Measurements from ENCODE around the gene MACROH2A2. TPM values are rescaled to one million over a fixed set of nuclear protein-coding genes. Genes with fewer than 3 reads are reported as not detected.

MACROH2A2 gene
- total and polyA plus RNA-seq, 2 of the 13 experiments (the other 11 are each of a cell fraction or from before 2014, with no cell fraction given), result 9.8 to 43.1 TPM

GRCh38 chr10:70090951-70091350 is 38.3 kb downstream of the MACROH2A2 start (continued):
- no peak for TF ChIP-seq TRIM22 (IDR thresholded peaks at IDR 0.05)
- TF ChIP-seq ZFP90 (CRISPR knock-in tag; IDR thresholded peaks at IDR 0.05; ENCODE audit: borderline replicate concordance), result no peak
- no peak for TF ChIP-seq TIGD3 (CRISPR knock-in tag; IDR thresholded peaks at IDR 0.05; ENCODE audit: borderline replicate concordance)
- no peak for TF ChIP-seq SNRNP70 (IDR thresholded peaks at IDR 0.05; ENCODE audit: low read depth, low read length)
- TF ChIP-seq MATR3 (CRISPR knock-in tag; IDR thresholded peaks at IDR 0.05), result no peak
- TF ChIP-seq FOXJ3 (CRISPR knock-in tag; IDR thresholded peaks at IDR 0.05; ENCODE audit: borderline replicate concordance), result peak; percentile 77; the same call in 1 of the 2 replicates
- TF ChIP-seq HDAC2 (CRISPR knock-in tag; IDR thresholded peaks at IDR 0.05), result peak; percentile 83
- no peak for TF ChIP-seq TRIM24 (CRISPR knock-in tag; IDR thresholded peaks at IDR 0.05)
- TF ChIP-seq NFKB2 (CRISPR knock-in tag; IDR thresholded peaks at IDR 0.05; ENCODE audit: borderline replicate concordance), result no peak
- no peak for TF ChIP-seq HNRNPH1 (optimal IDR thresholded peaks at IDR 0.05; ENCODE audit: low read depth, low read length)
- TF ChIP-seq CCDC6 (CRISPR knock-in tag; IDR thresholded peaks at IDR 0.05), result no peak
- no peak for TF ChIP-seq CBX1 (IDR thresholded peaks at IDR 0.05; ENCODE audit: low read depth)
- TF ChIP-seq SALL2 (CRISPR knock-in tag; IDR thresholded peaks at IDR 0.05), result peak; percentile 34; the same call in 1 of the 2 replicates
- TF ChIP-seq ZNF160 (CRISPR knock-in tag; IDR thresholded peaks at IDR 0.05), result no peak
- no peak; the same call in 1 of the 2 replicates for TF ChIP-seq POGZ (CRISPR knock-in tag; IDR thresholded peaks at IDR 0.05)
- TF ChIP-seq FOSL1 (CRISPR knock-in tag; IDR thresholded peaks at IDR 0.05; ENCODE audit: borderline replicate concordance), result no peak
- no peak for TF ChIP-seq ZNF713 (CRISPR knock-in tag; IDR thresholded peaks at IDR 0.05)
- peak; percentile 89 for TF ChIP-seq ONECUT2 (CRISPR knock-in tag; IDR thresholded peaks at IDR 0.05)
- no peak for TF ChIP-seq AFF4 (CRISPR knock-in tag; IDR thresholded peaks at IDR 0.05)
- peak; percentile 20; the same call in 1 of the 2 replicates for TF ChIP-seq ZFX (CRISPR knock-in tag; IDR thresholded peaks at IDR 0.05; ENCODE audit: low read depth)
- no peak for TF ChIP-seq ZZZ3 (CRISPR knock-in tag; IDR thresholded peaks at IDR 0.05; ENCODE audit: borderline replicate concordance)
- TF ChIP-seq NR2F6 (IDR thresholded peaks at IDR 0.05), result 0 out of 2 replicates have a peak, but pooled peaks have one; percentile 9
- peak; percentile 57; the same call in 1 of the 2 replicates for TF ChIP-seq NR2F6 (CRISPR knock-in tag; IDR thresholded peaks at IDR 0.05)
- peak; percentile 91 for TF ChIP-seq KDM6A (CRISPR knock-in tag; IDR thresholded peaks at IDR 0.05; ENCODE audit: low read depth)
- peak; percentile 54; the same call in 1 of the 2 replicates for TF ChIP-seq CEBPB (IDR thresholded peaks at IDR 0.05; ENCODE audit: borderline replicate concordance, low read depth, low read length)
- TF ChIP-seq ERF (CRISPR knock-in tag; IDR thresholded peaks at IDR 0.05), result peak; percentile 91
- TF ChIP-seq HNRNPK (IDR thresholded peaks at IDR 0.05; ENCODE audit: low read depth, low read length, poor library complexity, severe bottlenecking), result no peak
- no peak for TF ChIP-seq ZNF253 (CRISPR knock-in tag; IDR thresholded peaks at IDR 0.05; ENCODE audit: borderline replicate concordance)
